GM21737 (cell line): Measurements from ENCODE around the gene PACRG.

ENCODE experiments used
- ATAC-seq: cut with Tn5 transposase; IDR thresholded peaks from one replicate; pipeline ENCODE4 v1.9.1; 2021; ENCODE audit warnings: mild to moderate bottlenecking, moderate library complexity; ENCODE audit not compliant: unreplicated experiment

The PACRG gene

DNA sequence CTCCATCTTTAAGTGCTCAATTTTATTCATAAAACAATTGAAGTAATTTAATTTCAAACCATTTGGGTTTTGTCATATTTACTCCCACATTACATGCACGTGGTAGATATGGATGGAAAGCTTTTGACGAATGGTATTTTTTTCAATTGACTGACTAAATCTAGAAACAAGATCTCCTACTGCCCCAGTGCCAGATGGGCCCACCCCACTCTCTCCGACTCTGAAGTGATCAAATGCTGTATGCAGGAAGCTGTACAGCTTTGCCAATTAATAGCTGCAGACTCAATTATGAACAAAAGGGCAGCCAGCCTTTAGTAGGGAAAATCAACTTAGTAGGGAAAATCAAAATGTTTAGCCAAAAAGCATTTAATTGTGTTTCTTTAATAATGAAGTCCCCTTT, 46.2 kb downstream of the PACRG start:
- no peak for ATAC-seq

- no peak for ATAC-seq
Observed at GRCh38 chr6:162777091-162777490, 49.3 kb downstream of the PACRG start.

DNA sequence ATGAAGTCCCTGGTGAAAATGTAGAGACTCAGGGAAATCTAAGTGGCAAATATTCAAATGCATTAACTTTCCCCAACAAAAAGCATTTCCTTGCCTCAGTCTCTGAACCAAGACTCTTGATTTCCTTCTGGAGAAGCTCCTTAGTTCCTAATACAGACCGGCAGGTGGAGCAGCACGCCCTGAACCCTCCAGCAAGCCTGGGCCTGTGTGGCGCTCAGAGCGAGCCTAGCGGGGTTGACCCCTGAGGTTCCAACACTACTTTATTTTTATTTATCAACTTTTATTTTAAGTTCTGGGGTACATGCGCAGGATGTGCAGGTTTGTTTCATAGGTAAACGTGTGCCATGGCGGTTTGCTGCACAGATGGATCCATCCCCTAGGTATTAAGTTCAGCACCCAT, 50.8 kb downstream of the PACRG start:
- no peak for ATAC-seq

- ATAC-seq, result no peak
Observed at GRCh38 chr6:162785632-162786242, 58.0 kb downstream of the PACRG start.

DNA sequence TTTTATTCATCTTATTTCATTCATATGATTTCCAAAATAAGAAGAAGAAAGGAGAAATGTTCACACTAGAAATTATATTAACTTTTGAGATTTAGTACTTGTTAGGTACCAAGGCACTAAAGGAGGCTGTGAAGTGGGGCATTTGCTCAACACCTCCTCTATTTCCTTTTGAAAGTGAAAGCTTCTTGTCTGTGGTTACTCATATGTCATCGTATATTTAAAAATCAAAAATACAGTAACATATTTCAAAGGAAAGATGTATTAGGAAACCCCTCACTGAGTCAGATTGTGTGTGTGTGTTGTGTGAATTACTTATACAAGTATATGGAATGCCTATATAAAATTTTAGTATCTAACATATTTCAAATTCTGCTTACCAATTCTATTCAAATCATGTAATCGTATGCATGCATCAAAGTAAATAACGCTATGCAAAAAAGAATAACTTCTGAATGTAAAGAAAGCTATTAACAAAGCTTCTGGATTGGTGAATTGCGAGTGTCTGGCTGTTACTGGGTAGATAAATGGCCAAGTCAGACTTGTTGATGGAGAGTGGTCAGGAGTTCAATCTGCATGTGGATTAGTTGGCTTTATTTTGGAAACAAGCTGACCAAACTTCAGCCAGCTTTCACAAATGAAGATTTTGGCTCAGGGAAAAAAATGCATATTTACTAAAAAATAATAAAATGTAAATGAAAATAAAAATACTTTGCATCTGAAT, 70.9 kb downstream of the PACRG start:
- ATAC-seq, result no peak

- no peak for ATAC-seq
Observed at GRCh38 chr6:162814426-162814973, 86.7 kb downstream of the PACRG start.

DNA sequence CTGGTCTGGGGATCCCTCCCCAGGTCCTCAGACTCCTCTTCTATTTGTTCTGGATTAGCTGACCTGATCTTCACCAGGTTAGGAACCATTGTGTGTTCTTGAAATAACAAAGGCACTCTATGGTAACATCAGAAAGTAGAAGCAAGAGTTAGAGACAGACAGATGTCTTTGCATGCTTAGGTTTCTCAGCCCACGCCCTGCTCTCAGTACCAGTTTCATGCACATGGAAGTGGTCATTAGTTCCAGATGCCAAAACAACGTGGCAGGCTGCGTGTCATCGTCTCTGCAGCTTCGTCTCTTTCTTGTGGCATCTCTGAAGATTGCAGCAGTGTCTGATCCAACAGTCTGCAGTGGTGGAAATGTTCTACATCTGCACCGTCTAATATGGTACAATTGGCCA, 89.4 kb downstream of the PACRG start:
- ATAC-seq, result no peak

- ATAC-seq, result no peak
Observed at GRCh38 chr6:162819284-162819683, 91.5 kb downstream of the PACRG start.

DNA sequence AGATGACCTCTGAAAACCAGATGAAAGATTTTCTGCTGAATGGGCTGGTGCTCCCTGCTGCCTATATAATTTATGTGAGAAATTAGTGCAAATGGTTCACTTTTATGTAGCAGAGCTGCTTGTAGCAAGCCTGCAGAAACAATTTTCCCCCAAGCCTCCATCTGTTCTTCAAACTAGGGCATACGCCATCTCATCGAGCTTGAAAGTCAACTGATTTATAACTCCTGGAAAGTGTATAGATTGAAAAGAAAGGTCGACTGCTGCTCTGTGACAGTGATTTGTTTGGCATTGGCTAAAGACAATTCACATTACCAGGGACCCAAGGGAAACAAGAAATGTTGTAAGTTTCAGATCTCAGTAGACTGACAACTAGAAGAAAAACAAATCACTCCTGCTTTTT, 93.3 kb downstream of the PACRG start:
- ATAC-seq, result no peak

GRCh38 chr6:162825597-162825996, 97.8 kb downstream of the PACRG start:
- no peak for ATAC-seq

DNA sequence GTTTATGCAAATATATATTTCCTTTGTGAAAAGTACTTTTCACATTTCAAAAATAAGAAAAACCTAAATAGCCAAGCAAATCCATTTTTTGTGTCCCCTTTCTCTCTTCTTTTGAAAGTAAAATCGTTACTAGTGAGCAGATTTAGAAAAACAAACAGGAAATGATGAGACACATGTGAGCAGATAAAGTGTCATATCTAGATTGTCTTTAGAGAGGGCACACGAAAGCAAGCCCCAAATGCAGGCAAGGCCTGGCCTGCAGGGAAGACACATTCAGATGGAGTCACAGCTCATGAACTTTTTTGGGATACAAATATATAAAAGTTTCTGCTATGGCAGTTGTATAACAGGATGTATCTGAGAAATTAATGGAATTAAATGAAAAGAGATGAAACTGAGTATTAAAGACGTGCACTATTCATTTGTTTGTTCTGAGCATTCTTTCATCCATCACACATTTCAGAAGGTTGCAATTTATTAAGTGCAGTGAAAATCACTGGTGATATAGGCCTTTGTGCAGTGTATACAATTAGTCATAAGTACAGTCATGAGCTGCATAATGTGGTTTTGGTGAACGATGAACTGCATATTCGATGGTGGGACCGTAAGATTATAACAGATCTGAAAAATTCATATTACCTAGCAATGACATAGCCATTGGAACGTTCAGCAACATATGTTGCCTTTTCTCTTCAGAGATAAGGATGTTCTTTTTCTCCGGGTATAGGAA, 101.4 kb downstream of the PACRG start:
- ATAC-seq, result no peak

- ATAC-seq, result no peak
Observed at GRCh38 chr6:162833776-162834175, 106.0 kb downstream of the PACRG start.

DNA sequence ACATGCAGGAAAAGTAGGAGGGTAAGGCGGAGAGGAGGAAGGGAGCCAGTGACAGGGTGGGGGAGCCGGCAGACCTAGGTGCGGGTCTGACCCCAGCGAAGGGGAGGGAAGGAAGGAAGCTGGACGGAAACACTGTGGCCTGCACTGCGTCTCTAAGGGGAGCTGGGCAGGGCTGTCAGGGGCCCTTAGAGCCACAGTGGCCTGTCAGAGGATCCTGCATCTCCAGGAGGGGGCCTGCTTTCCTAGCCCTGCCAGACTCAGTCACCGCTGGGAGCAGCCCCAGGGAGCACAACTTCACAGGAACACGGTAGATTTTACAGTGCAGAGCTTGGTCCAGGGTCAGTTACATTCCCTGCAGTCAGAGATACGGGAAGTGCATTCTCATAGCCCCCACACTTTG, 118.2 kb downstream of the PACRG start:
- ATAC-seq, result no peak

DNA sequence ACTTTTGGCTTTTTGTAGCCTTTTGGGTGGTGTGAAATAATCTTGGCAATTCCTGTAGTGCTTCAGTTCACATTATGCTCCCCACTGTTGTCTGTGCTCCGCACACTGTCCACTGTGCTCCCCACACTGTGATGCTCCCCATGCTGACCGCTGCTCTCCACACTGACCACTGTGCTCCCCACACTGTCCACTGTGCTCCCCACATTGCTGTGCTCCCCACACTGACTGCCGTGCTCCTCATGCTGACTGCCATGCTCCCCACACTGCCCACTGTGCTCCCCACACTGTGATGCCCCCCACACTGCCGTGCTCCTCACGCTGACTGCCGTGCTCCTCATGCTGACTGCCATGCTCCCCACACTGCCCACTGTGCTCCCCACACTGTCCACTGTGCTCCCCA, 118.9 kb downstream of the PACRG start:
- no peak for ATAC-seq

DNA sequence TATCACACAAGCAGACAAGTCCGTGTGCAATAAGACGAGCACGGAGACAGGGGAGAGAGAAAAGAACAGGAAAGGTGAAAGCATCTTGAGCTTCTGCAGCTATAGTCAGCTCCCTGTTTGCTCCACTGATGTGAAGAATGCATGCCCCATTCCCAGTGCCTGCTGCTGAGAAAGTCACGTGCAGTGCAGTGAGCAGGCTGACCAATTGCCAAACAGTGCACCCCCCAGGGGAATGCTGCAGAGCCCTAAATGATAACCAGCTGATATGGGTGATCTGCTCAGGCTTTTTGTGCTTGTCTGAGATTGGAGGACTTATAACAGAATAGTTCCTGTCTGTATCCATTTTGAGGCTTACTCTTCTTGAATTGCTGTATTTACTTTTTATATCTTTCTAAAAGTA, 121.5 kb downstream of the PACRG start:
- no peak for ATAC-seq

GRCh38 chr6:162852192-162852591, 124.4 kb downstream of the PACRG start:
- no peak for ATAC-seq

- ATAC-seq, result no peak
Observed at GRCh38 chr6:162852840-162853577, 125.2 kb downstream of the PACRG start.

DNA sequence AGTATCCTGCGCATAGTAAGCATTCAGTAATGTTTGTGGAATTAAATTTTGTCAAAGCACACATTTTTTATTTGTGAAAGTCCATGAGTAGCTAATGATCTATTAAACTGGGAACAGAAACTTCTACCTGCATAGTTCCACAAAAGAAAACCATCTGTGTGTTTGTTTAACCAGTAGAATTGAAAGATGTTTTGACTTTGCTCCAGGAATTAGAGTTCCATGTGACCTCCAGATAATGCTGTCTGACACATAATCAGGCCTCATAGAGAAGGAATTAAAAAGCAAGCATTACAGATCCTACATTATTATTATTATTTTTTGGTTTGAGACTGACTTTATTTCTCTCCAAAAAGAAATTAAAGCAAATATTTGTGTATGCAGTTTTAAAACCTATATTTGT, 126.5 kb downstream of the PACRG start:
- no peak for ATAC-seq

DNA sequence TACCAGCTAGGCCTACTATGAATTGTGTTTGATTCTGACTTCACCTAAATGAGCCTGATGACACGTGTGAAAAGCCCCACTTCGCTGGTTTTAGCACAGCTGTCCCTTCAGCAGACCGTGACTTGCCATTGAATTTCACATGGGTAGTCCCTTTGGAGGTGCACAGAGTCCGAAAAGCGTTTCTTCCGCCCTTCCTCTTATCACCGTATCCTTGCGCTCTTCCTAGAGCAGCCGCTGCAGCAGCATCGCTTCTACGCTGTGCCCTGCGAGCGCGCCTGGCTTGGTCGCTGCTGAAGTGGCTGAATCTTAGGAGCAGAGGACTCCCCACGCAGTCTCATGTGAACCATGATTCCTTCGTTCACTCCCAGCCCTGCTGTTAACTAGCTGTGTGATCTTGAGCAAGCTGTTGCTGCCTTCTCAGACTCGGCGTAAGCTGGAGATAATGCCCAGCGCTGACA, 127.0 kb downstream of the PACRG start:
- ATAC-seq, result no peak

DNA sequence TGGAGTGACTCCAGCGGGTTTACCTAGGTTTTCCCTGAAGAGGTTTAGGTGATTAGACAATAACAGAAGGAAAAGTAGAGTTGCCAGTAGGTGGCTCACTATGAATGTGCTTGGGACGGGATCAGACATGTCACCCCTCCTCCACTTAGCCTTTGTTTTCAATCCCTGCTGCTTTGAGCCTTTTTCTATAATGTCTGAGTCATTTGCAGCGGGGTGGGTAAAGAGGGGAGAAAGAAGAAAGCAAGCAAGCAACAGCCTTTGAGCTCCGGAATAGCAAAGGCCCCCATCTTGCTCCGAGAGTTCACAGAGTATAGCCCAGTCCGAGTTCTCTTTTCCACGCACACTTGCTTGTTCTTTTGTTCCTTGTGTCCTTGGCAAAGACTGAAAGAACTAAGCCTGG, 129.1 kb downstream of the PACRG start:
- no peak for ATAC-seq

GRCh38 chr6:162857326-162857725, 129.6 kb downstream of the PACRG start:
- no peak for ATAC-seq
